ENCODE measurements around the gene KRT72. TPM values are rescaled to one million over a fixed set of nuclear protein-coding genes. Genes with fewer than 3 reads are reported as not detected.

Gene KRT72
- not detected for polyA plus RNA-seq (2012; ENCODE audit: low read depth, missing spikeins)

GRCh38 chr12:52600941-52601481 is at the start of gene KRT72:
Gene KRT72 (minus strand): TSS chr12:52601463. CDS start chr12:52601452, 11 bp downstream.
- DNase-seq (ENCODE audit: insufficient read length, low spot score) (no peak), FAIRE-seq (no peak)
- no peak for TF ChIP-seq SPI1 (IDR thresholded peaks at IDR 0.05; ENCODE audit: low read depth, low read length)
- no peak for TF ChIP-seq TAF1 (IDR thresholded peaks at IDR 0.05; ENCODE audit: low read depth, low read length)
- TF ChIP-seq POU2F2 (IDR thresholded peaks at IDR 0.05; ENCODE audit: low read depth, low read length) = no peak
- TF ChIP-seq PAX5 (IDR thresholded peaks at IDR 0.05; ENCODE audit: insufficient read depth, low read length, severe bottlenecking) = no peak
- no peak for TF ChIP-seq POLR2A (IDR thresholded peaks at IDR 0.05; ENCODE audit: low read depth, low read length)
- no peak for TF ChIP-seq POLR2AphosphoS5 (IDR thresholded peaks at IDR 0.05; ENCODE audit: low read depth, low read length)

- no peak for DNase-seq (ENCODE audit: insufficient read length, low spot score)
- TF ChIP-seq POLR2AphosphoS5 (IDR thresholded peaks at IDR 0.05; ENCODE audit: low read depth, low read length) (no peak), SPI1 (IDR thresholded peaks at IDR 0.05; ENCODE audit: low read depth, low read length) (no peak), PAX5 (IDR thresholded peaks at IDR 0.05; ENCODE audit: insufficient read depth, low read length, severe bottlenecking) (no peak), POLR2A (IDR thresholded peaks at IDR 0.05; ENCODE audit: low read depth, low read length) (no peak), POU2F2 (IDR thresholded peaks at IDR 0.05; ENCODE audit: low read depth, low read length) (no peak), TAF1 (IDR thresholded peaks at IDR 0.05; ENCODE audit: low read depth, low read length) (no peak)
Measured at GRCh38 chr12:52650520-52651081, 49.3 kb upstream of the KRT72 start.

GRCh38 chr12:52649066-52649465 is 47.8 kb upstream of the KRT72 start:
- FAIRE-seq (no peak), DNase-seq (ENCODE audit: insufficient read length, low spot score) (no peak)
- TF ChIP-seq POU2F2 (IDR thresholded peaks at IDR 0.05; ENCODE audit: low read depth, low read length) (no peak), TAF1 (IDR thresholded peaks at IDR 0.05; ENCODE audit: low read depth, low read length) (no peak), SPI1 (IDR thresholded peaks at IDR 0.05; ENCODE audit: low read depth, low read length) (no peak), POLR2AphosphoS5 (IDR thresholded peaks at IDR 0.05; ENCODE audit: low read depth, low read length) (no peak), POLR2A (IDR thresholded peaks at IDR 0.05; ENCODE audit: low read depth, low read length) (no peak), PAX5 (IDR thresholded peaks at IDR 0.05; ENCODE audit: insufficient read depth, low read length, severe bottlenecking) (no peak)

More at GRCh38 chr12:52650520-52651081, 49.3 kb upstream of the KRT72 start:
- no peak for FAIRE-seq

GRCh38 chr12:52648012-52648550 is 46.8 kb upstream of the KRT72 start:
- DNase-seq (ENCODE audit: insufficient read length, low spot score) (no peak), FAIRE-seq (no peak)
- TF ChIP-seq PAX5 (IDR thresholded peaks at IDR 0.05; ENCODE audit: insufficient read depth, low read length, severe bottlenecking) = no peak
- no peak for TF ChIP-seq SPI1 (IDR thresholded peaks at IDR 0.05; ENCODE audit: low read depth, low read length)

- TF ChIP-seq TAF1 (IDR thresholded peaks at IDR 0.05; ENCODE audit: low read depth, low read length) = no peak
- TF ChIP-seq POU2F2 (IDR thresholded peaks at IDR 0.05; ENCODE audit: low read depth, low read length) = no peak
- no peak for TF ChIP-seq POLR2AphosphoS5 (IDR thresholded peaks at IDR 0.05; ENCODE audit: low read depth, low read length)
- no peak for TF ChIP-seq SPI1 (IDR thresholded peaks at IDR 0.05; ENCODE audit: low read depth, low read length)
- no peak for TF ChIP-seq POLR2A (IDR thresholded peaks at IDR 0.05; ENCODE audit: low read depth, low read length)
- TF ChIP-seq PAX5 (IDR thresholded peaks at IDR 0.05; ENCODE audit: insufficient read depth, low read length, severe bottlenecking) = no peak
- DNase-seq (ENCODE audit: insufficient read length, low spot score) (no peak), FAIRE-seq (no peak)
Measured at GRCh38 chr12:52647601-52648000, 46.3 kb upstream of the KRT72 start.

- FAIRE-seq = no peak
- DNase-seq (ENCODE audit: insufficient read length, low spot score) = no peak
- TF ChIP-seq POU2F2 (IDR thresholded peaks at IDR 0.05; ENCODE audit: low read depth, low read length) (no peak), TAF1 (IDR thresholded peaks at IDR 0.05; ENCODE audit: low read depth, low read length) (no peak), PAX5 (IDR thresholded peaks at IDR 0.05; ENCODE audit: insufficient read depth, low read length, severe bottlenecking) (no peak), SPI1 (IDR thresholded peaks at IDR 0.05; ENCODE audit: low read depth, low read length) (no peak)
Measured at GRCh38 chr12:52646613-52647012, 45.4 kb upstream of the KRT72 start.

GRCh38 chr12:52645982-52646381 is 44.7 kb upstream of the KRT72 start:
- FAIRE-seq (no peak), DNase-seq (ENCODE audit: insufficient read length, low spot score) (no peak)
- TF ChIP-seq POLR2AphosphoS5 (IDR thresholded peaks at IDR 0.05; ENCODE audit: low read depth, low read length) (no peak), SPI1 (IDR thresholded peaks at IDR 0.05; ENCODE audit: low read depth, low read length) (peak; percentile 48)

GRCh38 chr12:52645120-52645761 is 44.0 kb upstream of the KRT72 start:
- FAIRE-seq (no peak), DNase-seq (ENCODE audit: insufficient read length, low spot score) (no peak)
- TF ChIP-seq POU2F2 (IDR thresholded peaks at IDR 0.05; ENCODE audit: low read depth, low read length) (no peak), TAF1 (IDR thresholded peaks at IDR 0.05; ENCODE audit: low read depth, low read length) (no peak), SPI1 (IDR thresholded peaks at IDR 0.05; ENCODE audit: low read depth, low read length) (no peak), POLR2AphosphoS5 (IDR thresholded peaks at IDR 0.05; ENCODE audit: low read depth, low read length) (no peak), PAX5 (IDR thresholded peaks at IDR 0.05; ENCODE audit: insufficient read depth, low read length, severe bottlenecking) (no peak), POLR2A (IDR thresholded peaks at IDR 0.05; ENCODE audit: low read depth, low read length) (no peak)

- no peak for FAIRE-seq
- no peak for DNase-seq (ENCODE audit: insufficient read length, low spot score)
Measured at GRCh38 chr12:52644078-52644415, 42.8 kb upstream of the KRT72 start.

More at GRCh38 chr12:52644078-52644415, 42.8 kb upstream of the KRT72 start:
- TF ChIP-seq POU2F2 (IDR thresholded peaks at IDR 0.05; ENCODE audit: low read depth, low read length) (no peak), POLR2AphosphoS5 (IDR thresholded peaks at IDR 0.05; ENCODE audit: low read depth, low read length) (no peak), PAX5 (IDR thresholded peaks at IDR 0.05; ENCODE audit: insufficient read depth, low read length, severe bottlenecking) (no peak), POLR2A (IDR thresholded peaks at IDR 0.05; ENCODE audit: low read depth, low read length) (no peak), TAF1 (IDR thresholded peaks at IDR 0.05; ENCODE audit: low read depth, low read length) (no peak), SPI1 (IDR thresholded peaks at IDR 0.05; ENCODE audit: low read depth, low read length) (no peak)

All from GM12891 (cell line).